ENCODE data around the gene MMP28.

Gene MMP28

DNA sequence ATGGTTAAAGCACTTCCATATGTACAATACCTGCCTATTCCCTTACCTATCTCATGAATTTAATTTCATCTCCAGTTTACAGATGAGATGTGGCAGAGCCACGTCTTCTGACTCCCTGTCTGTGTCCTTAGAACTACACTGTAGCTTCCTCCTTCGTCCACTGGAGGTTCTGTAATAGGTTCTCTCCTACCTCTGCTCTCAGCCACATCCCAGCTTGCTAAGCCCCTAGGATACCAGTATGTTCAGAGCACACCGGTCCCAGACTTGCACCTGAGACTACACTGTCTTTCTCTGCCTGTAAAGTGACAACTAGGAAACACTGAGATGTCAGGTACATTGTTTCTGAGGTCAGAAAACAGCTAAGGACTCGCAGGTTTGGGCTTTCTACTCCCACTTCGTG lies 67.8 kb downstream of the MMP28 start:
- Histone ChIP-seq H3K9me2 (replicated peaks; ENCODE audit: insufficient read depth, low read length) (no peaks in the 10 kb centered on the region), H3K9me3 (ENCODE audit: insufficient read depth, low read length) (no peaks in the 10 kb centered on the region), H3K4me2 (ENCODE audit: low read depth, low read length, poor library complexity, severe bottlenecking) (no peak overlapping the region), H3K9ac (ENCODE audit: low read length) (no peak overlapping the region), H3K79me2 (ENCODE audit: insufficient read depth, low read length) (no peaks in the 10 kb centered on the region), H3K27ac (ENCODE audit: low read depth, low read length) (no peak overlapping the region), H2AFZ (ENCODE audit: low read depth, low read length, severe bottlenecking) (no peak overlapping the region), H3F3A (ENCODE audit: insufficient read depth) (no peaks in the 10 kb centered on the region), H3K36me3 (ENCODE audit: low read length) (no peaks in the 10 kb centered on the region; the same call in 1 of the 2 replicates), H3K4me3 (ENCODE audit: insufficient read depth, low read length, poor library complexity, severe bottlenecking) (no peak overlapping the region), H4K20me1 (ENCODE audit: low read depth, low read length) (no peaks in the 10 kb centered on the region), H3K27me3 (ENCODE audit: low read length) (no peaks in the 10 kb centered on the region)
- TF ChIP-seq, protein P1, sequence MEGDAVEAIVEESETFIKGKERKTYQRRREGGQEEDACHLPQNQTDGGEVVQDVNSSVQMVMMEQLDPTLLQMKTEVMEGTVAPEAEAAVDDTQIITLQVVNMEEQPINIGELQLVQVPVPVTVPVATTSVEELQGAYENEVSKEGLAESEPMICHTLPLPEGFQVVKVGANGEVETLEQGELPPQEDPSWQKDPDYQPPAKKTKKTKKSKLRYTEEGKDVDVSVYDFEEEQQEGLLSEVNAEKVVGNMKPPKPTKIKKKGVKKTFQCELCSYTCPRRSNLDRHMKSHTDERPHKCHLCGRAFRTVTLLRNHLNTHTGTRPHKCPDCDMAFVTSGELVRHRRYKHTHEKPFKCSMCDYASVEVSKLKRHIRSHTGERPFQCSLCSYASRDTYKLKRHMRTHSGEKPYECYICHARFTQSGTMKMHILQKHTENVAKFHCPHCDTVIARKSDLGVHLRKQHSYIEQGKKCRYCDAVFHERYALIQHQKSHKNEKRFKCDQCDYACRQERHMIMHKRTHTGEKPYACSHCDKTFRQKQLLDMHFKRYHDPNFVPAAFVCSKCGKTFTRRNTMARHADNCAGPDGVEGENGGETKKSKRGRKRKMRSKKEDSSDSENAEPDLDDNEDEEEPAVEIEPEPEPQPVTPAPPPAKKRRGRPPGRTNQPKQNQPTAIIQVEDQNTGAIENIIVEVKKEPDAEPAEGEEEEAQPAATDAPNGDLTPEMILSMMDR (IDR thresholded peaks at IDR 0.05; ENCODE audit: insufficient read depth, low read length, poor library complexity, severe bottlenecking): no peak
- TF ChIP-seq EZH2phosphoT487 (conservative IDR thresholded peaks at IDR 0.05; ENCODE audit: low read length): no peak

DNA sequence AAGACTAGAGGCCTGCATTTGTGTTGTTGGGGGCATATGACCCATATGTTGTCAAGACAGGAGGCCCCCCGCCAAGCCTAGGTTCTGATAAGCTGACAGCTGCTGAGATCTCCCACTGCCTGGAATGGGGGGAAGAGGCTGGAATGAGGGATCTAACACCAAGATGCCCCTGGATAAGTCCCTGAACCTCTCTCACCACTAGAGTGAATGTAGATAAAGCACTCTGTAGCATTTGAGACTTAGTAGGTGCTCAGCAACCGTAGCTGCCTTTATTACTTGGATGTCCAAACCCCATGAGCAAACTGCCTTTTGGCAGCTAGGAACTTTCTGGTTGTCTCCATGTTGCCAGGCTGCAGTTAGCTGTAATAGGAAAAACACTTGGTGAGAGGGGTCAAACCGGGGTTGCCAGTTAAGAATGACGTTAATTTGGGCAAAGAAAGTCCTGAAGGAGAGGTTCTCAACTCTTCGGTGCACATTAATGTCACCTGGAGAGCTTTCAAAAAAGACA lies 68.4 kb downstream of the MMP28 start:
- Histone ChIP-seq H3K27me3 (ENCODE audit: low read length) (no peaks in the 10 kb centered on the region), H3K9me2 (replicated peaks; ENCODE audit: insufficient read depth, low read length) (no peaks in the 10 kb centered on the region), H3K36me3 (ENCODE audit: low read length) (no peaks in the 10 kb centered on the region; the same call in 1 of the 2 replicates), H4K20me1 (ENCODE audit: low read depth, low read length) (no peaks in the 10 kb centered on the region), H3K4me2 (ENCODE audit: low read depth, low read length, poor library complexity, severe bottlenecking) (no peak overlapping the region), H3K27ac (ENCODE audit: low read depth, low read length) (no peak overlapping the region), H3K9me3 (ENCODE audit: insufficient read depth, low read length) (no peaks in the 10 kb centered on the region), H3K4me3 (ENCODE audit: insufficient read depth, low read length, poor library complexity, severe bottlenecking) (no peak overlapping the region), H3K9ac (ENCODE audit: low read length) (no peak overlapping the region), H3F3A (ENCODE audit: insufficient read depth) (no peaks in the 10 kb centered on the region), H3K79me2 (ENCODE audit: insufficient read depth, low read length) (no peaks in the 10 kb centered on the region), H2AFZ (ENCODE audit: low read depth, low read length, severe bottlenecking) (no peak overlapping the region)
- no peak for TF ChIP-seq EZH2phosphoT487 (conservative IDR thresholded peaks at IDR 0.05; ENCODE audit: low read length)
- TF ChIP-seq, protein P1 (IDR thresholded peaks at IDR 0.05; ENCODE audit: insufficient read depth, low read length, poor library complexity, severe bottlenecking): no peak

GRCh38 chr17:35726127-35726952 lies 69.1 kb downstream of the MMP28 start:
- no peaks in the 10 kb centered on the region; the same call in 1 of the 2 replicates for H3K36me3 ChIP-seq (ENCODE audit: low read length)
- H3K4me2 ChIP-seq (ENCODE audit: low read depth, low read length, poor library complexity, severe bottlenecking): no peak overlapping the region

More at GRCh38 chr17:35726127-35726952, 69.1 kb downstream of the MMP28 start:
- no peaks in the 10 kb centered on the region for H3K9me3 ChIP-seq (ENCODE audit: insufficient read depth, low read length)
- H3K9ac ChIP-seq (ENCODE audit: low read length): no peak overlapping the region
- H2AFZ ChIP-seq (ENCODE audit: low read depth, low read length, severe bottlenecking): no peak overlapping the region
- H3K79me2 ChIP-seq (ENCODE audit: insufficient read depth, low read length): no peaks in the 10 kb centered on the region
- H3K4me3 ChIP-seq (ENCODE audit: insufficient read depth, low read length, poor library complexity, severe bottlenecking): no peak overlapping the region
- H4K20me1 ChIP-seq (ENCODE audit: low read depth, low read length): no peaks in the 10 kb centered on the region
- no peak for TF ChIP-seq EZH2phosphoT487 (conservative IDR thresholded peaks at IDR 0.05; ENCODE audit: low read length)
- TF ChIP-seq, protein P1 (IDR thresholded peaks at IDR 0.05; ENCODE audit: insufficient read depth, low read length, poor library complexity, severe bottlenecking): no peak
- no peak overlapping the region for H3K27ac ChIP-seq (ENCODE audit: low read depth, low read length)
- no peaks in the 10 kb centered on the region for H3F3A ChIP-seq (ENCODE audit: insufficient read depth)
- H3K9me2 ChIP-seq (replicated peaks; ENCODE audit: insufficient read depth, low read length): no peaks in the 10 kb centered on the region
- H3K27me3 ChIP-seq (ENCODE audit: low read length): no peaks in the 10 kb centered on the region
